T-cell (primary cell): ENCODE measurements around the gene OR6N2. TPM values are rescaled to one million over a fixed set of nuclear protein-coding genes. Genes with fewer than 3 reads are reported as not detected.

ENCODE experiments used
- ATAC-seq, 4 experiments: fragments of 200-7000 bp in 3 of 4; fragments of 150-1000 bp in 1 of 4; cut with Tn5 transposase; replicated peaks in 1 of 4; 1 replicate in 3 of 4; 2 replicates in 1 of 4; pipeline ENCODE4 v1.10.0; 2021; ENCODE audit warnings: moderate library complexity in 3 of 4, mild to moderate bottlenecking in 2 of 4, moderate number of reproducible peaks in 1 of 4
- CTCF ChIA-PET, 2 donors: fragments of 300-600 bp; sonication (Branson Sonifier 250); formaldehyde crosslinking; loops; one replicate each; lab custom pipeline; 2022; ENCODE audit warnings: antibody characterized with exemption in 2 of 2; lab: Charles Lee
- POLR2A ChIA-PET, 2 donors: fragments of 300-600 bp; sonication (Branson Sonifier 250); formaldehyde crosslinking; loops; one replicate each; lab custom pipeline; 2022; ENCODE audit warnings: antibody characterized with exemption in 2 of 2; lab: Charles Lee
- DNase-seq, 35 experiments: peaks; one replicate each; pipeline versions ENCODE4 v3.0.0 to v3.0.0-alpha.2; 2013 to 2023
- H3K27ac ChIP-seq: one replicate; pipeline ENCODE4 v1.5.1; 2013; ENCODE audit warnings: low read length
- H3K27me3 ChIP-seq, 2 experiments: replicated peaks in 1 of 2; 1 replicate in 1 of 2; 2 replicates in 1 of 2; pipeline versions ENCODE4 v1.6.1 to v1.7.0; 2013; ENCODE audit warnings: low read length in 1 of 2, mixed read lengths in 1 of 2; ENCODE audit not compliant: control insufficient read depth in 2 of 2, insufficient read depth in 2 of 2; ENCODE audit errors: extremely low read depth in 1 of 2
- H3K36me3 ChIP-seq, 2 donors: 1 replicate in 1 of 2; 2 replicates in 1 of 2; pipeline versions ENCODE4 v1.6.1 to v1.7.0; 2013; ENCODE audit warnings: low read length in 1 of 2; ENCODE audit not compliant: control insufficient read depth in 2 of 2, insufficient read depth in 1 of 2; ENCODE audit errors: extremely low read depth in 1 of 2
- H3K4me1 ChIP-seq, 2 experiments: 1 replicate in 1 of 2; 2 replicates in 1 of 2; pipeline versions ENCODE4 v1.6.1 to v1.7.0; 2013; ENCODE audit warnings: low read length in 2 of 2, mixed read lengths in 1 of 2; ENCODE audit not compliant: insufficient read depth in 2 of 2, control insufficient read depth in 1 of 2; ENCODE audit errors: extremely low read depth in 1 of 2
- H3K4me3 ChIP-seq, 2 donors: 1 replicate in 1 of 2; 2 replicates in 1 of 2; pipeline versions ENCODE4 v1.5.1 to v1.7.0; 2013; ENCODE audit warnings: mild to moderate bottlenecking in 2 of 2, low read length in 1 of 2, moderate library complexity in 1 of 2; ENCODE audit not compliant: control insufficient read depth in 1 of 2; ENCODE audit errors: extremely low read depth in 1 of 2
- H3K9me3 ChIP-seq: 2 replicates; pipeline ENCODE4 v1.7.0; 2013
- H3K27ac Mint-ChIP-seq, 2 donors: one replicate each; pipeline ENCODE4 v1.8.0; 2020 to 2021; ENCODE audit warnings: mild to moderate bottlenecking in 2 of 2, mixed read lengths in 2 of 2
- H3K27me3 Mint-ChIP-seq, 2 donors: one replicate each; pipeline ENCODE4 v1.8.0; 2021 to 2022; ENCODE audit warnings: mixed read lengths in 2 of 2
- H3K36me3 Mint-ChIP-seq: one replicate; pipeline ENCODE4 v1.8.0; 2021; ENCODE audit warnings: mixed read lengths
- H3K4me1 Mint-ChIP-seq, 3 donors: one replicate each; pipeline ENCODE4 v1.8.0; 2020 to 2022; ENCODE audit warnings: mixed read lengths in 3 of 3, mild to moderate bottlenecking in 1 of 3
- H3K4me3 Mint-ChIP-seq, 3 donors: one replicate each; pipeline ENCODE4 v1.8.0; 2020 to 2022; ENCODE audit warnings: mild to moderate bottlenecking in 3 of 3, mixed read lengths in 3 of 3, moderate library complexity in 3 of 3
- H3K9me3 Mint-ChIP-seq, 3 donors: one replicate each; pipeline ENCODE4 v1.8.0; 2020 to 2022; ENCODE audit warnings: mixed read lengths in 3 of 3
- WGBS: methylation state at CpG from one replicate; pipeline ENCODE4 v1.1.5; 2013; ENCODE audit warnings: missing lambda C conversion rate; ENCODE audit not compliant: insufficient coverage; 5-methylcytosine and 5-hydroxymethylcytosine counted together
- total RNA-seq, 35 experiments: library from RNA in 6 of 35; stranded (reverse) in 6 of 35; fragments of 120-200 nt in 1 of 35; gene quantifications; one replicate each; pipeline versions ENCODE4 v1.2.1 to v1.2.4 and lab custom pipeline; 2013 to 2026

Gene OR6N2, protein sequence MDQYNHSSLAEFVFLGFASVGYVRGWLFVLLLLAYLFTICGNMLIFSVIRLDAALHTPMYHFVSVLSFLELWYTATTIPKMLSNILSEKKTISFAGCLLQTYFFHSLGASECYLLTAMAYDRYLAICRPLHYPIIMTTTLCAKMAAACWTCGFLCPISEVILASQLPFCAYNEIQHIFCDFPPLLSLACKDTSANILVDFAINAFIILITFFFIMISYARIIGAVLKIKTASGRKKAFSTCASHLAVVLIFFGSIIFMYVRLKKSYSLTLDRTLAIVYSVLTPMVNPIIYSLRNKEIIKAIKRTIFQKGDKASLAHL
- total RNA-seq (not detected), total RNA-seq (lab: John Stamatoyannopoulos, UW) (0 to 0.11 (median 0) reads per million in 29 experiments)
- not detected for total RNA-seq (2013)

DNA sequence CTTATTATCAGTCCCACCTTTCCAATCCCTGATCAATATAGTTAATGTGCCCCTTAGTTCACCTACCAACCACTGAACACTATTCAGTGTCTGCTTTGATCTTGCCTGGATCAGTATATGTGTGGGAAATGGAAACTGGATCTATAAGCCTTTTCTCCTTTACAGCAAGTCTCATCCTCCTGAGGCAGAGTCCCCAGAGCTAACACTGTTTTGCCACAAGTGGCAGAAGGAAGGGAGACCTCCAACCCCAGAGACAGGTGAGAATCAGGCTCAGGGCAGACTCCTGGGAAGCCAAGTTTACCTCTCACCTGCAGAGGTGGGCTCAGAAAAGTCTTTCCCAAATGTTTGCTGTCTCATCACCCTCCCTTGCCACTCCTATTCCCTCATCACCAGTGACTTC, at the start of gene OR6N2:
TSS of gene OR6N2 (minus strand) at position 101 of the 400 bp plus-strand sequence. CDS start 3,569 bp downstream, outside the sequence.
- Mint-ChIP-seq H3K36me3 (no peaks in the 10 kb centered on the region), H3K4me3 (no peak within 1 kb of the TSS)
- POLR2A ChIA-PET: no interaction called here

DNA sequence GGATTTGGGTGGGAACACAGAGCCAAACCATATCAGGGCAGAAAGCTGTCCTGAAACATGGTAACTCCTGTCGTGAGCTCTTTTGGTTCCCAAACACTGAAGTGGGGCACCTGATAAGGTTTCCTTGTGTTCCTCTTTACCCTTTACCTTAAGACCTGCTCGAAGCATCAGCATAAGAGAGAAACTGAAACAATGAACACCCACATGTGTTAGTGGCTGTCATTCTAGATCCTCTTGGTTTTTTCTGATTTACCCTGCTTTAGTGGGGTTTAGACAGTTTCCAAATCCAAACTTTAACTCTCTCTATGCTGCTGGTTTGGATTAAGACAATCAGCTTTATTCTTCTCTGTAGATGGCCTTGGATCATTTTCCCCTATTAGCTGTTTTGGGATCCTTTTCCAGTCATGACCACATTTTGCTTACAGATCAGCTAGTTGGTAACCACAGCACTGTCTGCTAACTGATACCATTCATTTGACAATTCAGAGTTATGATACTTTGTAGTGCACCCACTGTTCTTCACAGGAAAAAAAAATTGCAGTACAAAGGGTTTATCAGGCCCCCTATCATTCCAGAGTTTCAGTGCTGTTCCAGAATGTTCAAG, 49.2 kb upstream of the OR6N2 start:
- Histone ChIP-seq H3K4me3 (no peak overlapping the region), H3K27me3 (no peaks in the 10 kb centered on the region), H3K27ac (no peak overlapping the region), H3K9me3 (no peaks in the 10 kb centered on the region), H3K36me3 (no peaks in the 10 kb centered on the region), H3K4me1 (no peaks in the 10 kb centered on the region)
- Mint-ChIP-seq H3K27me3 (peaks cover 0 to 6% of the 10 kb centered on the region in 2 donors), H3K4me1 (peaks cover 0 to 12% (median 4%) of the 10 kb centered on the region in 3 donors), H3K4me3 (no peak overlapping the region), H3K27ac (no peak overlapping the region), H3K36me3 (no peaks in the 10 kb centered on the region), H3K9me3 (peaks cover 10 to 16% (median 15%) of the 10 kb centered on the region in 3 donors)
- POLR2A ChIA-PET: no interaction called here
- WGBS: no CpG with 5 or more reads among the region's 2 CpGs
- ATAC-seq: no peak
- CTCF ChIA-PET: no interaction called here
- no peak for DNase-seq

More for the DNA sequence above, at the start of gene OR6N2:
- H3K27ac ChIP-seq: no peak within 1 kb of the TSS
- Mint-ChIP-seq H3K27me3 (peaks cover 2 to 13% of the 10 kb centered on the region in 2 donors), H3K27ac (no peak within 1 kb of the TSS), H3K9me3 (no peaks in the 10 kb centered on the region), H3K4me1 (peaks cover 0 to 5% (median 4%) of the 10 kb centered on the region in 3 donors)
- H3K36me3 ChIP-seq: no peaks in the 10 kb centered on the region
- peaks cover 0 to 2% of the 10 kb centered on the region in 2 experiments for H3K27me3 ChIP-seq
- no peak for DNase-seq
- CTCF ChIA-PET: no interaction called here
- no peaks in the 10 kb centered on the region for H3K4me1 ChIP-seq
- H3K9me3 ChIP-seq: no peaks in the 10 kb centered on the region
- no peak for ATAC-seq
- H3K4me3 ChIP-seq: no peak within 1 kb of the TSS

- Mint-ChIP-seq H3K27ac (no peak overlapping the region), H3K4me3 (no peak overlapping the region), H3K27me3 (peaks cover 0 to 14% of the 10 kb centered on the region in 2 donors), H3K36me3 (no peaks in the 10 kb centered on the region), H3K9me3 (no peaks in the 10 kb centered on the region), H3K4me1 (peaks cover 7 to 24% (median 24%) of the 10 kb centered on the region in 3 donors)
- Histone ChIP-seq H3K4me1 (peaks cover 7 to 8% of the 10 kb centered on the region in 2 experiments), H3K27me3 (no peaks in the 10 kb centered on the region), H3K36me3 (no peaks in the 10 kb centered on the region), H3K4me3 (no peak overlapping the region), H3K27ac (no peak overlapping the region), H3K9me3 (no peaks in the 10 kb centered on the region)
- no peak for ATAC-seq
- no CpG with 5 or more reads among the region's 1 CpG for WGBS
- ChIA-PET POLR2A (interaction anchor here in 1 of 2 donors (0.6 kb wide), 1 partner anchor 1086 kb away, joined by 4 read pairs; no protein-coding TSS in a partner anchor), CTCF (no interaction called here)
- DNase-seq: no peak
Observed at GRCh38 chr1:158821723-158822122, 40.7 kb upstream of the OR6N2 start.

DNA sequence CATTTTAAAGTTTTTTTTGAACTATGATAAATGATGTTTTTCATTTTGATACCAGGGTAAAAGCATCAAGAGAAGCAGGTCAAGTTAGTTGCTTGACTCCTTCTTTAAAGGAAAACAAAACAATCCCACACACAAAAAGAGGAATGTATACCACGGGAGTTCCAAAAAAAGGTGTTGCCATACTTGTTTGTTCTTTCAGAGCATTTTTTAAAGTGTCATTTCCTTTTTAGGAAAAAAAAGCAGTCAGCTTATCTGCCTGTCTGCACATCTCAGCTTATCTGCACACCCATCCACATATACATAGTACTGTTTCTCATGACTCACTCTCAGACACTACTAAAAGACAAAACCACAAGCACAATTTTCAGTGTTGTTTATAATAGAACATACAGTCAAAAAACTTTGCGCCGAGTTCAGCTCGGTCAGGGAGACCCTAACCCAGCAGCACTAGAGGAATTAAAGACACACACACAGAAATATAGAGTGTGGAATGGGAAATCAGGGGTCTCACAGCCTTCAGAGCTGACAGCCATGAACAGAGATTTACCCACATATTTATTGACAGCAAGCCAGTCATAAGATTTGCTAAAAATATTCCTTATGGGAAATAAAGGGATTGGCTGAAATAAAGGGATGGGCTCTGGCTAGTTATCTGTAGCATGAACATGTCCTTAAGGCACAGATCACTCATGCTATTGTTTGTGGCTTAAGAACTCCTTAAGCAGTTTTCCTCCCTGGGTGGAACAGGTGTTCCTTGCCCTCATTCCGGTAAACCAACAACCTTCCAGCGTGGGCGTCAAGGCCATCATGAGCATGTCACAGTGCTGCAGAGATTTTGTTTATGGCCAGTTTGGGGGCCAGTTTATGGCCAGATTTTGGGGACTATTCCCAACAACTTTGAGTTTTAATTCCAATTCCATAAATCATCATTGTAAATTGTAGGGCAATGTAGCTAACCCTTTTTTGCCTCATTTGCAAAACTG, 38.7 kb upstream of the OR6N2 start:
- WGBS: 70% methylated on average over 2 of the region's 7 CpGs
- peak in 5 of 35 experiments; percentile 2 to 39 (median 2) for DNase-seq
- Mint-ChIP-seq H3K27me3 (peaks cover 0 to 8% of the 10 kb centered on the region in 2 donors), H3K36me3 (no peaks in the 10 kb centered on the region), H3K9me3 (no peaks in the 10 kb centered on the region), H3K4me3 (peak overlapping the region in 2 of 3 donors; percentile 13 to 38), H3K4me1 (peaks cover 7 to 24% (median 24%) of the 10 kb centered on the region in 3 donors), H3K27ac (peak overlapping the region; percentile 66 to 83)
- ChIA-PET CTCF (interaction anchor here (0.7 to 0.9 kb wide), 2 partner anchors 13 to 26 kb away, joined by 3 read pairs; no protein-coding TSS in a partner anchor), POLR2A (no interaction called here)
- no peak overlapping the region for H3K4me3 ChIP-seq
- no peaks in the 10 kb centered on the region for H3K36me3 ChIP-seq
- peak overlapping the region; percentile 58 for H3K27ac ChIP-seq
- no peaks in the 10 kb centered on the region for H3K9me3 ChIP-seq
- peaks cover 7 to 8% of the 10 kb centered on the region in 2 experiments for H3K4me1 ChIP-seq
- ATAC-seq: peak; percentile 69 to 95 (median 89)
- H3K27me3 ChIP-seq: no peaks in the 10 kb centered on the region

- peaks cover 7 to 24% (median 24%) of the 10 kb centered on the region in 3 donors for H3K4me1 Mint-ChIP-seq
- Histone ChIP-seq H3K36me3 (no peaks in the 10 kb centered on the region), H3K4me3 (no peak overlapping the region), H3K27me3 (no peaks in the 10 kb centered on the region), H3K4me1 (peaks cover 7 to 8% of the 10 kb centered on the region in 2 experiments), H3K9me3 (no peaks in the 10 kb centered on the region), H3K27ac (peak overlapping the region; percentile 58)
- no CpG with 5 or more reads among the region's 1 CpG for WGBS
- peak overlapping the region; percentile 60 to 83 for H3K27ac Mint-ChIP-seq
- ATAC-seq (peak in 1 of 4 experiments; percentile 21), DNase-seq (no peak)
- POLR2A ChIA-PET: no interaction called here
- CTCF ChIA-PET: interaction anchor here (0.7 to 0.9 kb wide), 2 partner anchors 12 to 25 kb away, joined by 3 read pairs; no protein-coding TSS in a partner anchor
- H3K27me3 Mint-ChIP-seq: peaks cover 0 to 8% of the 10 kb centered on the region in 2 donors
- no peaks in the 10 kb centered on the region for H3K36me3 Mint-ChIP-seq
- no peaks in the 10 kb centered on the region for H3K9me3 Mint-ChIP-seq
- no peak overlapping the region for H3K4me3 Mint-ChIP-seq
Observed at GRCh38 chr1:158818975-158819431, 38.0 kb upstream of the OR6N2 start.
